SU-DHL-6 (cell line): ENCODE measurements around the gene FKBP8.

ENCODE experiments used
- H2AFZ ChIP-seq: fragments of 200-600 bp; sonication (generic); 2 replicates; pipeline ENCODE4 v1.6.1; 2014; ENCODE audit warnings: low read depth, mild to moderate bottlenecking, moderate library complexity, mixed read lengths, antibody characterized with exemption, low read length; ENCODE audit not compliant: severe bottlenecking
- H3F3A ChIP-seq: fragments of 200-600 bp; shearing (Covaris generic); 2 replicates; pipeline ENCODE4 v1.6.0; 2016; ENCODE audit warnings: antibody characterized with exemption, mild to moderate bottlenecking; ENCODE audit not compliant: insufficient read depth
- H3K27ac ChIP-seq: fragments of 200-600 bp; sonication (generic); 2 replicates; pipeline ENCODE4 v1.5.1; 2016; ENCODE audit warnings: low read depth, mild to moderate bottlenecking, low read length, moderate library complexity, mixed read lengths
- H3K27me3 ChIP-seq: fragments of 200-600 bp; sonication (generic), shearing (Covaris generic); 2 replicates; pipeline ENCODE4 v1.6.0; 2014; ENCODE audit warnings: mild to moderate bottlenecking, low read length
- H3K36me3 ChIP-seq: fragments of 200-600 bp; sonication (generic); 2 replicates; pipeline ENCODE4 v1.6.1; 2014; ENCODE audit warnings: mild to moderate bottlenecking, low read length, mixed read lengths
- H3K4me2 ChIP-seq: fragments of 300-600, 200-600 bp; shearing (Covaris generic), sonication (generic); 2 replicates; pipeline ENCODE4 v1.6.0; 2014; ENCODE audit warnings: low read length, low read depth, mild to moderate bottlenecking; ENCODE audit not compliant: poor library complexity, severe bottlenecking
- H3K4me3 ChIP-seq: fragments of 200-600 bp; sonication (generic); 2 replicates; pipeline ENCODE4 v1.5.1; 2014; ENCODE audit warnings: antibody characterized with exemption, low read length, mild to moderate bottlenecking, mixed read lengths; ENCODE audit not compliant: insufficient read depth, poor library complexity, severe bottlenecking
- H3K79me2 ChIP-seq: fragments of 200-600 bp; sonication (generic); 2 replicates; pipeline ENCODE4 v1.6.1; 2014; ENCODE audit warnings: mild to moderate bottlenecking, low read length, moderate library complexity; ENCODE audit not compliant: insufficient read depth
- H3K9ac ChIP-seq: fragments of 200-600 bp; sonication (generic); 2 replicates; pipeline ENCODE4 v1.7.0; 2014; ENCODE audit warnings: mild to moderate bottlenecking, low read length
- H3K9me2 ChIP-seq: fragments of 200-600 bp; sonication (generic); replicated peaks from 2 replicates; pipeline ENCODE4 v1.6.1; 2014; ENCODE audit warnings: low read length; ENCODE audit not compliant: insufficient read depth
- H3K9me3 ChIP-seq: fragments of 200-600 bp; sonication (generic); 2 replicates; pipeline ENCODE4 v1.6.1; 2014; ENCODE audit warnings: low read length, mixed read lengths; ENCODE audit not compliant: insufficient read depth
- H4K20me1 ChIP-seq: fragments of 200-600 bp; sonication (generic); 2 replicates; pipeline ENCODE4 v1.6.1; 2014; ENCODE audit warnings: low read depth, mild to moderate bottlenecking, antibody characterized with exemption, low read length, moderate library complexity, mixed read lengths
- CTCF ChIP-seq: fragments of 200-600 bp; sonication (generic); IDR thresholded peaks from one replicate; pipeline ENCODE4 v1.5.1; 2017; ENCODE audit warnings: antibody characterized with exemption, mild to moderate bottlenecking, low read length, moderate library complexity; ENCODE audit not compliant: insufficient read depth, poor library complexity, severe bottlenecking
- EZH2phosphoT487 ChIP-seq: fragments of 200-600 bp; sonication (generic), shearing (Covaris generic); conservative IDR thresholded peaks from 2 replicates; pipeline ENCODE4 v1.6.1; 2018; ENCODE audit warnings: mild to moderate bottlenecking, antibody characterized with exemption, low read length, moderate library complexity, mixed read lengths

The FKBP8 gene

GRCh38 chr19:18500799-18501198 lies 42.6 kb downstream of the FKBP8 start:
- H3K9ac ChIP-seq = no peak overlapping the region
- H3K27me3 ChIP-seq = no peaks in the 10 kb centered on the region
- no peak overlapping the region for H3K4me2 ChIP-seq
- no peak for TF ChIP-seq EZH2phosphoT487
- no peak for TF ChIP-seq CTCF
- no peaks in the 10 kb centered on the region for H3K36me3 ChIP-seq
- no peaks in the 10 kb centered on the region for H4K20me1 ChIP-seq
- H3K79me2 ChIP-seq = peaks cover 96% of the 10 kb centered on the region
- H3F3A ChIP-seq = no peaks in the 10 kb centered on the region
- H3K9me2 ChIP-seq = no peaks in the 10 kb centered on the region
- no peak overlapping the region for H2AFZ ChIP-seq
- H3K27ac ChIP-seq = no peak overlapping the region
- H3K9me3 ChIP-seq = no peaks in the 10 kb centered on the region
- H3K4me3 ChIP-seq = no peak overlapping the region

GRCh38 chr19:18500376-18500775 lies 43.0 kb downstream of the FKBP8 start:
- H3K36me3 ChIP-seq = no peaks in the 10 kb centered on the region
- H3K4me3 ChIP-seq = no peak overlapping the region
- no peaks in the 10 kb centered on the region for H4K20me1 ChIP-seq
- no peaks in the 10 kb centered on the region for H3K9me3 ChIP-seq
- no peaks in the 10 kb centered on the region for H3K27me3 ChIP-seq
- H3K9ac ChIP-seq = no peak overlapping the region
- H3K9me2 ChIP-seq = no peaks in the 10 kb centered on the region
- no peak overlapping the region for H3K27ac ChIP-seq
- H3K79me2 ChIP-seq = peaks cover 96% of the 10 kb centered on the region
- H3F3A ChIP-seq = no peaks in the 10 kb centered on the region
- H2AFZ ChIP-seq = no peak overlapping the region
- TF ChIP-seq CTCF (no peak), EZH2phosphoT487 (no peak)
- H3K4me2 ChIP-seq = no peak overlapping the region

- H3K9me3 ChIP-seq = no peaks in the 10 kb centered on the region
- H3F3A ChIP-seq = no peaks in the 10 kb centered on the region
- H4K20me1 ChIP-seq = no peaks in the 10 kb centered on the region
- H3K4me2 ChIP-seq = no peak overlapping the region
- H3K27me3 ChIP-seq = no peaks in the 10 kb centered on the region
- no peaks in the 10 kb centered on the region for H3K9me2 ChIP-seq
- no peak overlapping the region for H3K9ac ChIP-seq
- H2AFZ ChIP-seq = no peak overlapping the region
- peaks cover 96% of the 10 kb centered on the region for H3K79me2 ChIP-seq
- TF ChIP-seq CTCF (no peak), EZH2phosphoT487 (no peak)
- no peak overlapping the region for H3K4me3 ChIP-seq
- no peaks in the 10 kb centered on the region for H3K36me3 ChIP-seq
- H3K27ac ChIP-seq = no peak overlapping the region
Observed at GRCh38 chr19:18499055-18499775, 44.2 kb downstream of the FKBP8 start.

- no peak overlapping the region for H3K4me2 ChIP-seq
Observed at GRCh38 chr19:18496980-18497256, 46.5 kb downstream of the FKBP8 start.

More at GRCh38 chr19:18496980-18497256, 46.5 kb downstream of the FKBP8 start:
- no peaks in the 10 kb centered on the region for H3F3A ChIP-seq
- H3K36me3 ChIP-seq = no peaks in the 10 kb centered on the region
- H3K9me2 ChIP-seq = no peaks in the 10 kb centered on the region
- H2AFZ ChIP-seq = no peak overlapping the region
- no peak overlapping the region for H3K9ac ChIP-seq
- H3K27me3 ChIP-seq = no peaks in the 10 kb centered on the region
- H3K4me3 ChIP-seq = no peak overlapping the region
- no peak overlapping the region for H3K27ac ChIP-seq
- TF ChIP-seq EZH2phosphoT487 (no peak), CTCF (no peak)
- no peaks in the 10 kb centered on the region for H4K20me1 ChIP-seq
- no peaks in the 10 kb centered on the region for H3K9me3 ChIP-seq
- peaks cover 96% of the 10 kb centered on the region for H3K79me2 ChIP-seq
